ENCODE results near the gene DNAJA3. TPM values are rescaled to one million over a fixed set of nuclear protein-coding genes. Genes with fewer than 3 reads are reported as not detected.
A peak's percentile ranks its signal among the peaks of the same experiment; 100 is the strongest.

Gene DNAJA3
- total and polyA plus RNA-seq, 9 of the 15 experiments (the other 6 are each of a cell fraction or from before 2014, with no cell fraction given) = 8.1 to 105 (median 79.0) TPM

DNA sequence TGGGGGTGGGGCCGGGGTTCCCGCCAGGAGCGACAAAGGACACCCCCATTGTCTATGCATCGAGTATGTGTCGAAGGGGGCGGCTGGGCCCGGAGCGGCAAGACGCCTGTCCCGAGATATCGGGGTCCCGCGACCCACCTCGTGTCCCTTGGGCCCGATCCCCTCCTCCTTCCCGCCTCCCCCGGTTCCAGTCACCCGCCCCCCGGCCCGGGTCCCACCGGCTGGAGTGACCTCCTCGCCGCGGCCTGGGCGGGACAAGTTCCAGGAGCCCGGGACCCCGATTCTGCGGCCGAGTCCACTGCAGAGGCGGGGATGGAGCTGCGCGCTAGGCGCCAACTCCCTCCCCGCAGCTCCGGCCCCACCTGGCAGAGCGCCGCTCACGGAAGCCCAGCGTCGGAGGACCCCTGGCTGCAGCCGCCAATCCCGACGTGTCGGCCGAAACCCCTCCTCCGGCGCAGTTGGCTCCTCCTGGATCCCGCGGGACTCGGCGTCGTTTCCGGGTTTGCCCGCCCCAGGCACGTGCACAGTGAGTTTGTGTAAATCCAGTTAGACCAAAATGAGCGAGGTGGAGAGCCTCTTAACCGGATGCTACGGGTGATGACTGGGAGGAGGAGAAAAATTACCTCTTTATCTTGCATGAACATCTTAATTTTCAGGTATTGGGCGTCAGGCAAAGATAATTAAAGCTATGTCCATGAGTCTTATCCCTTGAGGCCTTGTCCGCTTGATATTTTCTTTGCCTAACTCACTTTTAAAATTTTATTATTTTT, 48.7 kb downstream of the DNAJA3 start, which contains the start of gene NMRAL1 (continued):
- TF ChIP-seq REST (IDR thresholded peaks at IDR 0.05; ENCODE audit: borderline replicate concordance) (peak; percentile 27; the same call in 1 of the 2 replicates), REST (CRISPR knock-in tag; IDR thresholded peaks at IDR 0.05; ENCODE audit: low read depth) (no peak), POLR2H (tag; IDR thresholded peaks at IDR 0.05; ENCODE audit: low read depth) (peak; percentile 85), GTF2A2 (tag; IDR thresholded peaks at IDR 0.05) (no peak), NFIX (CRISPR knock-in tag; IDR thresholded peaks at IDR 0.05; ENCODE audit: low read depth) (no peak), ZFP30 (CRISPR knock-in tag; IDR thresholded peaks at IDR 0.05; ENCODE audit: borderline replicate concordance) (no peak), KAT8 (IDR thresholded peaks at IDR 0.05; ENCODE audit: low read depth) (no peak), ZNF609 (CRISPR knock-in tag; IDR thresholded peaks at IDR 0.05; ENCODE audit: borderline replicate concordance) (no peak), IFI16 (CRISPR knock-in tag; IDR thresholded peaks at IDR 0.05) (no peak), ZBTB49 (CRISPR knock-in tag; IDR thresholded peaks at IDR 0.05; ENCODE audit: borderline replicate concordance) (no peak), MAFK (IDR thresholded peaks at IDR 0.05; ENCODE audit: low read length) (0 out of 2 replicates have a peak, but pooled peaks have one; percentile 42)
